ENCODE measurements around the gene SLCO3A1.

- TF ChIP-seq CTCF (IDR thresholded peaks at IDR 0.05) = no peak
- no peak for TF ChIP-seq POLR2A (IDR thresholded peaks at IDR 0.05)
These were observed 64.3 kb downstream of the SLCO3A1 start for GRCh38 chr15:91917686-91918360.

Measured in adrenal gland (tissue), 5 donors.